Smooth muscle cell (in vitro differentiated cells): ENCODE results near the gene CRYBB1. TPM values are rescaled to one million over a fixed set of nuclear protein-coding genes. Genes with fewer than 3 reads are reported as not detected.

Experiments
- DNase-seq: peaks from one replicate; lab custom pipeline; 2025; ENCODE audit not compliant: unreplicated experiment; lab: John Stamatoyannopoulos, UW
- H2AFZ ChIP-seq: fragments of 200-600 bp; sonication (generic); 2 replicates; pipeline ENCODE4 v1.6.0; 2016; ENCODE audit warnings: antibody characterized with exemption, low read depth, mild to moderate bottlenecking
- H3F3A ChIP-seq: fragments of 200-600 bp; sonication (generic); 2 replicates; pipeline ENCODE4 v1.6.0; 2017; ENCODE audit warnings: antibody characterized with exemption, low read depth
- H3K27ac ChIP-seq: fragments of 200-600 bp; sonication (generic); 2 replicates; pipeline ENCODE4 v1.5.1; 2016; ENCODE audit warnings: low read depth, mild to moderate bottlenecking
- H3K27me3 ChIP-seq: fragments of 200-600 bp; sonication (generic); 2 replicates; pipeline ENCODE4 v1.6.1; 2016; ENCODE audit warnings: low read depth, mild to moderate bottlenecking
- H3K36me3 ChIP-seq: fragments of 200-600 bp; sonication (generic); 2 replicates; pipeline ENCODE4 v1.5.1; 2016; ENCODE audit warnings: low read depth
- H3K4me1 ChIP-seq: fragments of 200-600 bp; sonication (generic); 2 replicates; pipeline ENCODE4 v1.5.1; 2016; ENCODE audit warnings: low read depth
- H3K4me2 ChIP-seq: fragments of 200-600 bp; sonication (generic); 2 replicates; pipeline ENCODE4 v1.6.0; 2016; ENCODE audit warnings: mild to moderate bottlenecking
- H3K4me3 ChIP-seq: fragments of 200-600 bp; sonication (generic); 2 replicates; pipeline ENCODE4 v1.5.1; 2016; ENCODE audit warnings: mild to moderate bottlenecking
- H3K79me2 ChIP-seq: fragments of 200-600 bp; sonication (generic); 2 replicates; pipeline ENCODE4 v1.6.0; 2016; ENCODE audit warnings: low read depth, mild to moderate bottlenecking
- H3K9ac ChIP-seq: fragments of 200-600 bp; sonication (generic); 2 replicates; pipeline ENCODE4 v1.6.0; 2016; ENCODE audit warnings: low read depth
- H3K9me3 ChIP-seq: fragments of 200-600 bp; sonication (generic); replicated peaks from 2 replicates; pipeline ENCODE4 v1.5.1; 2016; ENCODE audit warnings: low read depth
- H4K20me1 ChIP-seq: fragments of 200-600 bp; sonication (generic); 2 replicates; pipeline ENCODE4 v1.6.0; 2016; ENCODE audit warnings: low read depth
- CTCF ChIP-seq: fragments of 200-600 bp; sonication (generic); IDR thresholded peaks from 2 replicates; pipeline ENCODE4 v1.5.1; 2017; ENCODE audit warnings: borderline replicate concordance, mild to moderate bottlenecking, antibody characterized with exemption; ENCODE audit not compliant: insufficient read depth, poor library complexity, severe bottlenecking
- WGBS: methylation state at CpG from one replicate; pipeline ENCODE4 v1.1.7; 2016; ENCODE audit warnings: low lambda C conversion rate; 5-methylcytosine and 5-hydroxymethylcytosine counted together
- polyA plus RNA-seq: library from polyadenylated mRNA; unstranded; fragments of >200 nt; fragmentation: Nextera tagmentation; extraction: Ambion mirVana; gene quantifications from 2 replicates; pipeline ENCODE4 v1.2.1, GENCODE V29; 2016
- total RNA-seq: library from RNA; depleted of rRNA; stranded (reverse); fragments of >200 nt; gene quantifications from 2 replicates; pipeline ENCODE4 v1.2.3, GENCODE V29; 2014

CRYBB1 gene
- total and polyA plus RNA-seq, 2 experiments from 2014 or later = not detected

- H3K4me1 ChIP-seq = peaks cover 17% of the 10 kb centered on the region
- H3K27me3 ChIP-seq = peaks cover 3% of the 10 kb centered on the region
- H4K20me1 ChIP-seq = no peaks in the 10 kb centered on the region
- no peaks in the 10 kb centered on the region for H3K36me3 ChIP-seq
- H3K4me3 ChIP-seq = no peak overlapping the region
- no peak overlapping the region for H3K9ac ChIP-seq
- H3K9me3 ChIP-seq = no peaks in the 10 kb centered on the region
- H2AFZ ChIP-seq = no peak overlapping the region
- H3F3A ChIP-seq = peaks cover 6% of the 10 kb centered on the region
- WGBS = 95% methylated on average over 9 of the region's 9 CpGs
- no peak overlapping the region for H3K27ac ChIP-seq
- no peak overlapping the region for H3K4me2 ChIP-seq
- no peaks in the 10 kb centered on the region for H3K79me2 ChIP-seq
- no peak for DNase-seq
- TF ChIP-seq CTCF = no peak
These were observed 45.6 kb upstream of the CRYBB1 start for GRCh38 chr22:26663374-26663923.

GRCh38 chr22:26662160-26662559, 44.3 kb upstream of the CRYBB1 start:
- Histone ChIP-seq H2AFZ (no peak overlapping the region), H3K79me2 (no peaks in the 10 kb centered on the region), H3F3A (peaks cover 6% of the 10 kb centered on the region), H3K4me3 (no peak overlapping the region), H3K9ac (no peak overlapping the region), H4K20me1 (no peaks in the 10 kb centered on the region), H3K27ac (no peak overlapping the region), H3K4me1 (peaks cover 19% of the 10 kb centered on the region), H3K27me3 (peaks cover 16% of the 10 kb centered on the region), H3K36me3 (no peaks in the 10 kb centered on the region), H3K9me3 (no peaks in the 10 kb centered on the region), H3K4me2 (no peak overlapping the region)
- no peak for DNase-seq
- no peak for TF ChIP-seq CTCF
- 93% methylated on average over 2 of the region's 2 CpGs for WGBS

- no peak overlapping the region for H3K9ac ChIP-seq
- no peaks in the 10 kb centered on the region for H3K9me3 ChIP-seq
- H4K20me1 ChIP-seq = no peaks in the 10 kb centered on the region
- peaks cover 23% of the 10 kb centered on the region for H3K27me3 ChIP-seq
- WGBS = 62% methylated on average over 7 of the region's 7 CpGs
- no peak overlapping the region for H3K4me3 ChIP-seq
- TF ChIP-seq CTCF = no peak
- H2AFZ ChIP-seq = no peak overlapping the region
- H3K4me1 ChIP-seq = peaks cover 19% of the 10 kb centered on the region
- H3F3A ChIP-seq = peaks cover 6% of the 10 kb centered on the region
- DNase-seq = no peak
- no peaks in the 10 kb centered on the region for H3K36me3 ChIP-seq
- no peak overlapping the region for H3K4me2 ChIP-seq
- H3K27ac ChIP-seq = no peak overlapping the region
- H3K79me2 ChIP-seq = no peaks in the 10 kb centered on the region
These were observed 43.2 kb upstream of the CRYBB1 start for GRCh38 chr22:26660961-26661578.

GRCh38 chr22:26660356-26660755, 42.5 kb upstream of the CRYBB1 start:
- Histone ChIP-seq H2AFZ (no peak overlapping the region), H3K79me2 (no peaks in the 10 kb centered on the region), H4K20me1 (no peaks in the 10 kb centered on the region), H3F3A (peaks cover 6% of the 10 kb centered on the region), H3K36me3 (no peaks in the 10 kb centered on the region), H3K4me2 (no peak overlapping the region), H3K4me3 (no peak overlapping the region), H3K27me3 (peaks cover 26% of the 10 kb centered on the region), H3K4me1 (peaks cover 19% of the 10 kb centered on the region), H3K9me3 (no peaks in the 10 kb centered on the region), H3K9ac (no peak overlapping the region), H3K27ac (no peak overlapping the region)
- TF ChIP-seq CTCF = no peak
- WGBS = 91% methylated on average over 6 of the region's 6 CpGs
- no peak for DNase-seq
